ENCODE results near the gene PEX7. TPM values are rescaled to one million over a fixed set of nuclear protein-coding genes. Genes with fewer than 3 reads are reported as not detected.

PEX7 gene, protein sequence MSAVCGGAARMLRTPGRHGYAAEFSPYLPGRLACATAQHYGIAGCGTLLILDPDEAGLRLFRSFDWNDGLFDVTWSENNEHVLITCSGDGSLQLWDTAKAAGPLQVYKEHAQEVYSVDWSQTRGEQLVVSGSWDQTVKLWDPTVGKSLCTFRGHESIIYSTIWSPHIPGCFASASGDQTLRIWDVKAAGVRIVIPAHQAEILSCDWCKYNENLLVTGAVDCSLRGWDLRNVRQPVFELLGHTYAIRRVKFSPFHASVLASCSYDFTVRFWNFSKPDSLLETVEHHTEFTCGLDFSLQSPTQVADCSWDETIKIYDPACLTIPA
- 13.5 and 24.1 TPM in 2 replicates for total RNA-seq (2014; rRNA removed; shearing (Covaris generic))
- 11.8 and 12.4 TPM in 2 replicates for polyA plus RNA-seq (2016; fragmentation: Nextera tagmentation; extraction: Ambion mirVana)
- long read RNA-seq, transcript PEX7-201 (10 exons, 1,464 nt): major isoform, 7 of 10 reads
- long read RNA-seq, partial matches to known transcripts: 0 of 10 reads
- long read RNA-seq, other reads (novel, unspliced or antisense): 3 of 10 reads

DNA sequence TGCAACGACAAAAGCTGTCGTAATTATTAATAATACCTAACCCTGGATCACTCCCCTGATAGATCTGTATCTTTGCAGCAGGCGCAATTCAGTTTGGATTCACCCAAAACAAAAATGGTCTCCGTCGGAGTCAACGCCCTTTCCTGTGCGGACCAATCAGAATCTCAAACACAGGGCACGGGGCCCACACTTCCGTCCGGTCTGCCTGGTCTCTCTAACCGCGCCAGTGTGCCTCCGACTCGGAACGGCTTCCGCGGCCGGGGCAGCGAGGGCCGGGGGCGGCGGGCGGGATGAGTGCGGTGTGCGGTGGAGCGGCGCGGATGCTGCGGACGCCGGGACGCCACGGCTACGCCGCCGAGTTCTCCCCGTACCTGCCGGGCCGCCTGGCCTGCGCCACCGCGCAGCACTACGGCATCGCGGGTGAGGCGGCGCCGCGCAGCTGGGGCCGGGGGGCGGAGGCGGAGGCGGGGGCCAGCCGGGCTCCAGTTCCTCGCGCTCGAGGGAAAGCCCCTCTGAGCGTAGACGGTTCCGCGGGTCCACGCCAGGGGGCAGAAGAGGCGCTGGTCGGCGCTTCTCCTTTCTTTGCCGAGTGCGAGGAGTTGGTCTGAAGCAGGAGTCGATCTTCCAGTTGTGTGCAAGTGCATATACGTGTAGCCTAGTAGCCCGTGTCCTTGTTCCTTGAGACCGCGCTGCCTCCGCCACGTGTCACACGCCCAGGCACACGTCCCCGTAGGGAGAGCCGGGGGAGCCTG is at the start of gene PEX7:
Gene PEX7 (plus strand): TSS at position 217 of the 752 bp plus-strand sequence. CDS start 74 bp downstream, at position 291.
- 0 out of 2 replicates have a peak, but pooled peaks cover 5% of the 10 kb centered on the region for H3K27me3 ChIP-seq (ENCODE audit: insufficient read depth)
- H3F3A ChIP-seq (replicated peaks; ENCODE audit: low read depth): peaks cover 5% of the 10 kb centered on the region; the same call in 1 of the 2 replicates
- H3K36me3 ChIP-seq (ENCODE audit: insufficient read depth): no peaks in the 10 kb centered on the region
- Mint-ChIP-seq H3K36me3 (ENCODE audit: low read depth) (peaks cover 33% of the 10 kb centered on the region), H3K27me3 (ENCODE audit: insufficient read depth, low read depth, poor library complexity) (peaks cover 4% of the 10 kb centered on the region), H3K27ac (peak within 1 kb of the TSS; percentile 96), H3K4me1 (no peaks in the 10 kb centered on the region; the same call in 2 of the 3 replicates), H3K9me3 (no peaks in the 10 kb centered on the region), H3K4me3 (peak within 1 kb of the TSS; percentile 90)
- ATAC-seq: peak; percentile 96
- peaks cover 8% of the 10 kb centered on the region; the same call in 1 of the 2 replicates for H3K79me2 ChIP-seq (replicated peaks; ENCODE audit: insufficient read depth)
- H3K27ac ChIP-seq (ENCODE audit: low read depth): peak within 1 kb of the TSS; percentile 70
- TF ChIP-seq CTCF (conservative IDR thresholded peaks at IDR 0.05; ENCODE audit: low read depth in 2 of 2) (peak; percentile 54 to 66), POLR2AphosphoS5 (IDR thresholded peaks at IDR 0.05; ENCODE audit: low read depth) (peak; percentile 85), ETS1 (IDR thresholded peaks at IDR 0.05) (peak; percentile 54), EZH2phosphoT487 (IDR thresholded peaks at IDR 0.05; ENCODE audit: unreplicated experiment) (no peak), JUNB (IDR thresholded peaks at IDR 0.05; ENCODE audit: unreplicated experiment) (no peak)
- TF ChIP-seq, protein P1, sequence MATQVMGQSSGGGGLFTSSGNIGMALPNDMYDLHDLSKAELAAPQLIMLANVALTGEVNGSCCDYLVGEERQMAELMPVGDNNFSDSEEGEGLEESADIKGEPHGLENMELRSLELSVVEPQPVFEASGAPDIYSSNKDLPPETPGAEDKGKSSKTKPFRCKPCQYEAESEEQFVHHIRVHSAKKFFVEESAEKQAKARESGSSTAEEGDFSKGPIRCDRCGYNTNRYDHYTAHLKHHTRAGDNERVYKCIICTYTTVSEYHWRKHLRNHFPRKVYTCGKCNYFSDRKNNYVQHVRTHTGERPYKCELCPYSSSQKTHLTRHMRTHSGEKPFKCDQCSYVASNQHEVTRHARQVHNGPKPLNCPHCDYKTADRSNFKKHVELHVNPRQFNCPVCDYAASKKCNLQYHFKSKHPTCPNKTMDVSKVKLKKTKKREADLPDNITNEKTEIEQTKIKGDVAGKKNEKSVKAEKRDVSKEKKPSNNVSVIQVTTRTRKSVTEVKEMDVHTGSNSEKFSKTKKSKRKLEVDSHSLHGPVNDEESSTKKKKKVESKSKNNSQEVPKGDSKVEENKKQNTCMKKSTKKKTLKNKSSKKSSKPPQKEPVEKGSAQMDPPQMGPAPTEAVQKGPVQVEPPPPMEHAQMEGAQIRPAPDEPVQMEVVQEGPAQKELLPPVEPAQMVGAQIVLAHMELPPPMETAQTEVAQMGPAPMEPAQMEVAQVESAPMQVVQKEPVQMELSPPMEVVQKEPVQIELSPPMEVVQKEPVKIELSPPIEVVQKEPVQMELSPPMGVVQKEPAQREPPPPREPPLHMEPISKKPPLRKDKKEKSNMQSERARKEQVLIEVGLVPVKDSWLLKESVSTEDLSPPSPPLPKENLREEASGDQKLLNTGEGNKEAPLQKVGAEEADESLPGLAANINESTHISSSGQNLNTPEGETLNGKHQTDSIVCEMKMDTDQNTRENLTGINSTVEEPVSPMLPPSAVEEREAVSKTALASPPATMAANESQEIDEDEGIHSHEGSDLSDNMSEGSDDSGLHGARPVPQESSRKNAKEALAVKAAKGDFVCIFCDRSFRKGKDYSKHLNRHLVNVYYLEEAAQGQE (IDR thresholded peaks at IDR 0.05; ENCODE audit: unreplicated experiment): no peak
- 0 out of 2 replicates have a peak, but pooled peaks cover 3% of the 10 kb centered on the region for H3K9me2 ChIP-seq (ENCODE audit: insufficient read depth)
- peaks cover 7% of the 10 kb centered on the region for H3K4me1 ChIP-seq (ENCODE audit: insufficient read depth)
- peak within 1 kb of the TSS; percentile 93 for H2AFZ ChIP-seq
- H3K4me3 ChIP-seq: peak within 1 kb of the TSS; percentile 65
- peak; percentile 95 for DNase-seq (ENCODE audit: low spot score)
- H4K20me1 ChIP-seq (replicated peaks; ENCODE audit: insufficient read depth): no peaks in the 10 kb centered on the region
- H3K4me2 ChIP-seq: peak within 1 kb of the TSS; percentile 88
